HepG2 (cell line): ENCODE data around the gene METAP2. TPM values are rescaled to one million over a fixed set of nuclear protein-coding genes. Genes with fewer than 3 reads are reported as not detected.
"Not testable (repeated sequence)": the region's sequence is repeated elsewhere in the genome, so short reads cannot be mapped to it uniquely, and the experiment has no call there.

Source experiments
- ATAC-seq: fragments of 200-7000 bp; cut with Tn5 transposase; 3 replicates; pipeline ENCODE4 v1.9.1; 2020; ENCODE audit warnings: mild to moderate bottlenecking, moderate library complexity
- BruUV-seq: library from RNA; stranded (reverse); fragments of 400-500 nt; replicated peaks from 2 replicates; lab custom pipeline; 2021; lab: Mats Ljungman, UMichigan
- CTCF ChIA-PET: fragments of 300-600 bp; formaldehyde crosslinking; extraction: SDS; loops from one replicate; lab custom pipeline; 2021; ENCODE audit warnings: low total read pairs, inconsistent platforms, low intra/inter-chr PET ratio; lab: Yijun Ruan, JAX
- POLR2A ChIA-PET: fragments of 350-600 bp; sonication (Branson Sonifier 250); formaldehyde crosslinking; loops from one replicate; lab custom pipeline; 2020; ENCODE audit warnings: antibody characterized with exemption, inconsistent platforms; lab: Yijun Ruan, JAX
- DNase-seq: peaks from one replicate; pipeline ENCODE4 v3.0.0-alpha.2; 2015; ENCODE audit warnings: low spot score
- FAIRE-seq: peaks from 3 replicates; lab custom pipeline; 2011; peaks lifted over from hg19 to GRCh38; lab: Jason Lieb, UNC
- H2AFZ ChIP-seq: one replicate; pipeline ENCODE4 v1.6.1; 2011; ENCODE audit warnings: low read length, inconsistent platforms
- H3K27ac ChIP-seq: fragments of 300-600 bp; 3 replicates; pipeline ENCODE4 v1.8.0; 2011; ENCODE audit warnings: mixed run types, mild to moderate bottlenecking, mixed read lengths, low read length, inconsistent platforms; ENCODE audit not compliant: insufficient read depth; ENCODE audit errors: extremely low read length
- H3K27me3 ChIP-seq, 2 experiments: fragments of 200-600 bp in 1 of 2; 2 replicates in 1 of 2; 3 replicates in 1 of 2; pipeline versions ENCODE4 v1.6.0 to v1.8.0; 2011; ENCODE audit warnings: low read length in 2 of 2, mild to moderate bottlenecking in 2 of 2, moderate library complexity in 2 of 2, inconsistent platforms in 1 of 2; ENCODE audit not compliant: insufficient read depth in 2 of 2, control insufficient read depth in 1 of 2
- H3K36me3 ChIP-seq, 2 experiments: fragments of 200-600 bp in 1 of 2; replicated peaks in 1 of 2; 2 replicates in 1 of 2; 3 replicates in 1 of 2; pipeline versions ENCODE4 v1.5.1 to v1.8.0; 2011; ENCODE audit warnings: low read length in 2 of 2, inconsistent platforms in 1 of 2; ENCODE audit not compliant: insufficient read depth in 2 of 2, control insufficient read depth in 1 of 2
- H3K4me1 ChIP-seq: 2 replicates; pipeline ENCODE4 v1.5.1; 2012; ENCODE audit warnings: low read length, inconsistent platforms; ENCODE audit not compliant: insufficient read depth
- H3K4me2 ChIP-seq: 2 replicates; pipeline ENCODE4 v1.6.0; 2011; ENCODE audit warnings: low read depth, low read length, inconsistent platforms
- H3K4me3 ChIP-seq, 3 experiments: fragments of 200-600 bp in 1 of 3; sonication (generic), shearing (Covaris generic) in 1 of 3; replicated peaks in 1 of 3; 2 replicates each; pipeline ENCODE4 v1.5.1; 2011 to 2016; ENCODE audit warnings: low read length in 3 of 3, inconsistent platforms in 2 of 3, low read depth in 2 of 3, mild to moderate bottlenecking in 2 of 3, control low read depth in 1 of 3, mixed read lengths in 1 of 3; ENCODE audit not compliant: insufficient read depth in 1 of 3
- H3K79me2 ChIP-seq: one replicate; pipeline ENCODE4 v1.6.1; 2011; ENCODE audit warnings: low read length, inconsistent platforms; ENCODE audit not compliant: insufficient read depth
- H3K9ac ChIP-seq: 2 replicates; pipeline ENCODE4 v1.6.0; 2011; ENCODE audit warnings: mild to moderate bottlenecking, low read depth, low read length, inconsistent platforms; ENCODE audit not compliant: insufficient read depth
- H3K9me3 ChIP-seq: 2 replicates; pipeline ENCODE4 v1.5.1; 2012; ENCODE audit warnings: mild to moderate bottlenecking, low read length
- H4K20me1 ChIP-seq: 2 replicates; pipeline ENCODE4 v1.6.0; 2011; ENCODE audit warnings: inconsistent platforms, mild to moderate bottlenecking, low read length, moderate library complexity; ENCODE audit not compliant: insufficient read depth
- AKAP8 ChIP-seq: sonication (generic); formaldehyde crosslinking; IDR thresholded peaks from 2 replicates; pipeline ENCODE4 v1.5.1; 2020; ENCODE audit warnings: mild to moderate bottlenecking, missing genetic modification reagents
- MAFK ChIP-seq, 2 experiments: IDR thresholded peaks in 1 of 2; conservative IDR thresholded peaks in 1 of 2; 2 replicates each; pipeline ENCODE4 v1.6.1; 2011; ENCODE audit warnings: improper control_type of control experiment in 2 of 2, low read length in 2 of 2
- ZNF121 ChIP-seq: sonication (generic); formaldehyde crosslinking; IDR thresholded peaks from 2 replicates; pipeline ENCODE4 v1.5.0; 2020; ENCODE audit warnings: mild to moderate bottlenecking, missing genetic modification reagents
- WGBS: methylation state at CpG from one replicate; pipeline ENCODE4 v1.1.6; 2017; ENCODE audit warnings: low lambda C conversion rate; 5-methylcytosine and 5-hydroxymethylcytosine counted together
- in situ Hi-C: cut with HindIII; loops from 2 replicates; pipeline ENCODE4 v1.10.0; 2017; ENCODE audit warnings: low pct_unique_long_range_greater_than_20kb; ENCODE audit not compliant: extremely low pct_ligation_motif_present
- intact Hi-C: fragments of 100-400 bp; cut with micrococcal nuclease; formaldehyde crosslinking; loops from one replicate; pipeline ENCODE4 v1.10.0; 2022; ENCODE audit not compliant: unreplicated experiment
- polyA plus RNA-seq, 8 experiments: library from polyadenylated mRNA; depleted of rRNA in 3 of 8; stranded (reverse) in 7 of 8; unstranded in 1 of 8; fragments of >200 nt; fragmentation: Illumina TruSeq in 4 of 8; extraction: Trizol in 4 of 8; gene quantifications; 2 replicates each; pipeline versions ENCODE4 v1.2.1 to v1.2.3, GENCODE V29; 2011 to 2016; ENCODE audit warnings: low read depth in 4 of 8, missing spikeins in 1 of 8, mixed read lengths in 1 of 8; ENCODE audit not compliant: insufficient read depth in 1 of 8
- total RNA-seq, 5 experiments: library from RNA; depleted of rRNA; stranded (reverse); fragments of >200 nt; fragmentation: Illumina TruSeq; extraction: Trizol; gene quantifications; 2 replicates each; pipeline ENCODE4 v1.2.3, GENCODE V29; 2016; ENCODE audit warnings: low read depth in 1 of 5

Gene METAP2
- total and polyA plus RNA-seq, 2 of the 13 experiments (the other 11 are each of a cell fraction or from before 2014, with no cell fraction given): 67.8 to 131 TPM

GRCh38 chr12:95481888-95482287 lies 7.9 kb downstream of the METAP2 start:
- FAIRE-seq (no peak), DNase-seq (no peak), ATAC-seq (no peak)
- ChIA-PET POLR2A (no interaction called here), CTCF (no interaction called here)
- intact Hi-C loops: no loop called here
- in situ Hi-C loops: no loop called here
- Histone ChIP-seq H3K27me3 (no peaks in the 10 kb centered on the region), H3K9ac (no peak overlapping the region), H3K79me2 (peaks cover 61% of the 10 kb centered on the region), H3K36me3 (peaks cover 8 to 67% of the 10 kb centered on the region in 2 experiments), H4K20me1 (peaks cover 3% of the 10 kb centered on the region; the same call in 1 of the 2 replicates), H3K4me3 (no peak overlapping the region), H3K9me3 (no peaks in the 10 kb centered on the region), H3K4me1 (peaks cover 32% of the 10 kb centered on the region), H3K4me2 (no peak overlapping the region), H3K27ac (no peak overlapping the region), H2AFZ (no peak overlapping the region)
- TF ChIP-seq MAFK (conservative IDR thresholded peaks at IDR 0.05 in 1 of 2, IDR thresholded peaks at IDR 0.05 in 1 of 2; ENCODE audit: low read length in 2 of 2): peak; percentile 21 to 45; a peak in 3 of 4 replicates
- no peak for TF ChIP-seq AKAP8 (CRISPR knock-in tag)
- 97% methylated on average over 7 of the region's 7 CpGs for WGBS
- no TSS peak for BruUV-seq

DNA sequence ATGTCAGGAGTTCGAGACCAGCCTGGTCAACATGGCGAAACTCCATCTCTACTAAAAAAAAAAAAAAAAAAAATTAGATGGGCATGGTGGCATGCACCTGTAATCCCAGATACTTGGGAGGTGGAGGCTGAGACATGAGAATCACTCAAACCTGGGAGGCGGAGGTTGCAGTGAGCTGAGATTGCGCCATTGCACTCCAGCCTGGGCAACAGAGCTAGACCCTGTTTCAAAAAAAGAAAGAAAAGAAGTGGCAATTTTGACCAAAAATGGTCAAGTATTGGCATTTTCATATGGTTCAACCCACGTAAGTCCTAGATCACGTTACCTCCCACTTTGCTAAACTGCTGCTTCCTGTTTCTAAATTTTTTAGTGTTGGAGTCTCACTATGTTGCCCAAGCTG lies 8.6 kb downstream of the METAP2 start:
- in situ Hi-C loops, FAIRE-seq, H3K9ac ChIP-seq, H3K27ac ChIP-seq, ATAC-seq, H3K9me3 ChIP-seq, intact Hi-C loops, H3K27me3 ChIP-seq, H3K4me2 ChIP-seq, CTCF ChIA-PET, H3K4me3 ChIP-seq, BruUV-seq, H2AFZ ChIP-seq, H4K20me1 ChIP-seq, DNase-seq: not testable (repeated sequence)
- POLR2A ChIA-PET: interaction anchor here (0.6 kb wide), 1 partner anchor 407 kb away, joined by 3 read pairs; no protein-coding TSS in a partner anchor
- Histone ChIP-seq H3K4me1 (peaks cover 26% of the 10 kb centered on the region), H3K79me2 (peaks cover 55% of the 10 kb centered on the region), H3K36me3 (peaks cover 6 to 65% of the 10 kb centered on the region in 2 experiments)
- WGBS: 100% methylated on average over 6 of the region's 6 CpGs
- TF ChIP-seq ZNF121: peak; percentile 44; the same call in 1 of the 2 replicates
